HG03064 (cell line): ENCODE measurements around the gene DUSP23.

ENCODE experiments used
- ATAC-seq: cut with Tn5 transposase; IDR thresholded peaks from one replicate; pipeline ENCODE4 v1.9.1; 2021; ENCODE audit warnings: low read depth; ENCODE audit not compliant: unreplicated experiment

DUSP23 gene

DNA sequence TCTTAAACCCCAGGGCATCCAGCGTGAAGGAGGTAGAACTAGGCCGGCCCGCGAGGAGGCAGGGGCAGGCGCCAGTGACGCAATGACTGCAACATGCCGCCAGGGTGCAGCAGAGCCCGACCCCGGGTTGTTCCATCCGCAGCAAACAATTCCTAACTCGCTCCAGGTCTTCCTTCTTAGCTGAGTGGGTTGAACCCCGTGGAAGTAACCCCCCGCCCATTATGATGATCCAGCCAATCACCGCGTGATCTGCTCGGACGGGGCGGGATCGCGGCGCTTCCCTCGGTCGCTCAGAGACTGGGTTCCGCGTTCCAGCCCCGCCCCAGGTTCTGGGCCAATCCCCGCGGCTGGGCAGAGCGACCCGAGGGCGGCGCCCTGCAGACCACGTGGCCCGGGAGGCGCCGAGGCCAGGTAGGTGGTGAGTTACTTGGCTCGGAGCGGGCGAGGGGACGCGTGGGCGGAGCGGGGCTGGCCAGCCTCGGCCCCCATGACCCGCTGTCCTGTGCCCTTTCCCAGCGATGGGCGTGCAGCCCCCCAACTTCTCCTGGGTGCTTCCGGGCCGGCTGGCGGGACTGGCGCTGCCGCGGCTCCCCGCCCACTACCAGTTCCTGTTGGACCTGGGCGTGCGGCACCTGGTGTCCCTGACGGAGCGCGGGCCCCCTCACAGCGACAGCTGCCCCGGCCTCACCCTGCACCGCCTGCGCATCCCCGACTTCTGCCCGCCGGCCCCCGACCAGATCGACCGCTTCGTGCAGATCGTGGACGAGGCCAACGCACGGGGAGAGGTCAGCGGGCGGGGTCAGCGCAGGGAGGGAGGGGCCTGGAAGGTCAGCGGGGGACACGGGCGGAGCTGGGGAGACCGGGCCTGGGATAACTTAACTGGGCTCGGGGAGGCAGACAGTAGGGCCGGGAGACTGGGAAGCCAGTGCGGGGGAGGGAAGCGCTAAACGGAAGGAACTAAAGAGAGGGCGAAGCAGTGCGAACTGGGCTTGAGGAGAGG is at the start of gene DUSP23:
Gene DUSP23, plus strand, starts transcription at position 380 of the 1,000 bp plus-strand sequence. Its CDS starts 139 bp downstream, at position 519.
- ATAC-seq: peak; percentile 98

GRCh38 chr1:159737238-159737916 is 43.4 kb upstream of the DUSP23 start:
- no peak for ATAC-seq

DNA sequence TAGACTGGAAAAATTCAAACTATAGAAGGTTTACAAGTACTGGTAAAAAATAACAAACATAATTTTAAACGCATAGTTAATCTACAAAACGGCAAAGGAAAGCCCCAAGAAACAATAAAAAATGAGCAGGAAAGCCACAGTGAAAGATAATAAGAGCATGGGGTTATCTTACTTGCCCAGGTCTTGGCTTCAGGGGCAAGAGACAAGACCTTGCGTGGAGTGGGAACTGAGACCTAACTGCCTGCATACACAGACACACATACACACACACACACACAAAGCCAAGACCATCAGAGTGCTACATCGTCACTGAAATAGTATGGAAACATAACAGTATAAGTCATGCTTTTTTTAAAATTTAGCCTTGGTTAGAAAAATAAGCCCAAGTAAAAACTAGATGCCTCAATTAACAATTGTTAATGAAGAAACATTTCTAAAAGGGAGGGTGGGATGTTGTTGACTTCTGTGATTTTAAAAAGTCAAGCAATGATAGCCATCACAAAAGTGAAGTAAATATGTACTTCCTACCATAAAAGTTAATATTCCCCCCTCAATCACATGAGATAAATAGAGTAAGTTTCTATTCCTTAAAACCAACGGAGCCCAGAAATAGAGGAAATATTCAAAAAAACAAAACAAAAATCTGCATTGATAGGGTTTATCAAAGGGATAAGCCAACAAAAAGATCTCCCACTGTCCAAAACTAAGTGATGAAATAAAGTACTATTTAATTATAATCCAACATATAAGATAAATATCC is 36.9 kb upstream of the DUSP23 start:
- ATAC-seq: no peak

- no peak for ATAC-seq
These were observed 34.1 kb upstream of the DUSP23 start for GRCh38 chr1:159746666-159747065.

DNA sequence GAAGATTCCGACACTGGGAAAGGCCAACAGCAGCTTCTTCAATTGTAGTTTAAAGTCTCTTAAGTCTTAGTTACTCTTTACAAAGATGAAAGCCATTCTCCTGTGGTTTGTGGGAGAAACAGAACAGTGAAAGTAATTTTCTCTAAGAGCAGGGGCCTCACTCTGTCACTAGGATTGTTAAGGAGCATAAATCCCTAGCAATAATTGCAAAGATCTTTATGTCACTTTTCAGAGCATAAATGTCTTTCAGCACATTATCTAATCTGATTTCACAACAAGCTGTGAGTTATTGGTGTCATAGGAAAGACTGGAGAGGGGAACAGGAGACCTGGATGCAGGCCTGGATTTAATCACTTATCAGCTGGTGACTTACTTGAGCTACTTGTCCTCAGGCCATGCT is 32.4 kb upstream of the DUSP23 start:
- no peak for ATAC-seq

- ATAC-seq: no peak
These were observed 31.1 kb upstream of the DUSP23 start for GRCh38 chr1:159749630-159750029.

GRCh38 chr1:159750621-159751020 is 30.1 kb upstream of the DUSP23 start:
- no peak for ATAC-seq

- no peak for ATAC-seq
These were observed 29.7 kb upstream of the DUSP23 start for GRCh38 chr1:159751031-159751430.

GRCh38 chr1:159752135-159752580 is 28.6 kb upstream of the DUSP23 start:
- no peak for ATAC-seq

GRCh38 chr1:159753386-159753785 is 27.4 kb upstream of the DUSP23 start:
- ATAC-seq: no peak

- ATAC-seq: no peak
These were observed 25.2 kb upstream of the DUSP23 start for GRCh38 chr1:159755451-159756007.

DNA sequence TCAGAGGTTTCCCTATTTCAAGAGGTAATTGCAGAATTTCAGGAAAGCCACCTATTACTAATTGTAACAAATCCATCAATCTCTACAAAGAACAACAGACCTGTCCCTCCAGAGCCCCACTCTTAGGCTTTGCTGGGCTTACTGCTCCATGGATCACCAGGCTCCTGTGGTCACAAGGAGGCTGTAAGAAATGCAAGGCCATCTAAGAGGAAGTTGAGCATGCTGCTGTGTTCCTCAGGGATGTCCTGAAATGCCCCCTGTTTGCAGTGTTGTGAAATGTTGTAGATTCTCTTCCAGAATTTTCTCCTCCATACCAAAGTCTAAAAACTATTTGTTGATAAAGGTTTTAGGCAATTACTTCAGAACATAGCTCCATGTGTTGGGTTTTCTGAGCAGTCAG is 24.4 kb upstream of the DUSP23 start:
- ATAC-seq: no peak

DNA sequence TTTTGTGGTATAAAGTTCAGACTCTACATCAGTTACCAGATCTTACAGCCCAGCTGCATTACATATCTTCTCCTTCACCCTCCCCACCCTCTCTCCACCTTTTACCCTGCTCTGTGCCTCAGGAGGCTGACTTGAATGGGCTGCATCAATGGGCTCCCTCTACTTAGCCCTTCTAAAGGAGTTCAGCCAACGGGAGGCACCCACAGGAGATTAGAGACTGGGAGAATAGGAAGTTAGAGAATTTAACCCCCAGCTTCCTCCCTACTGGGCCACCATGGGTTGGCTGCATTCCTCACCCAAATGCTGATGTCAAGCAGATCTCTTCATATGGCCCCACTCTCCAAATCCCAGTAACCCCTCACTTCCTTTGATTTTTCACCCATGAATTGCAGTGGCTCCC is 17.1 kb upstream of the DUSP23 start:
- ATAC-seq: no peak

DNA sequence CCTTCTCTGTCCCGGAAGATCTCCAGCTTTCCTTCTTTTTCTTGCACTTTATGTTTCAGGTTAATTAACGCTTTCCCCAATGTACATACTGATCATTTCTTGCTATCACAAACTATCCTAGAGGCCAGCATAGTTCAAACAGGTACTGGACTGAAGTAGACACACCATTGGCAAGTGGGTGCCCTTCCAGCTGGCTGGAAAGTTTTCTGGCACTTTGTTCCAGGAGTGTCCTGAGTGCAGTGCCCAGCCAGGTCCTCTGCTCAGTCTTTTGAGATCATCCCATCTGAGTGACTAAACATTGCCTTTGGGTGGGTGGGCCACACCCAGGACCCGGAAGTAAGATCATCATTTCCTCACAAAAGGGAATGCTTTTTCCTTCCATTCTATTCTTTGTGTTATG is 15.0 kb upstream of the DUSP23 start:
- ATAC-seq: no peak

- no peak for ATAC-seq
These were observed 9.5 kb upstream of the DUSP23 start for GRCh38 chr1:159771127-159771895.

DNA sequence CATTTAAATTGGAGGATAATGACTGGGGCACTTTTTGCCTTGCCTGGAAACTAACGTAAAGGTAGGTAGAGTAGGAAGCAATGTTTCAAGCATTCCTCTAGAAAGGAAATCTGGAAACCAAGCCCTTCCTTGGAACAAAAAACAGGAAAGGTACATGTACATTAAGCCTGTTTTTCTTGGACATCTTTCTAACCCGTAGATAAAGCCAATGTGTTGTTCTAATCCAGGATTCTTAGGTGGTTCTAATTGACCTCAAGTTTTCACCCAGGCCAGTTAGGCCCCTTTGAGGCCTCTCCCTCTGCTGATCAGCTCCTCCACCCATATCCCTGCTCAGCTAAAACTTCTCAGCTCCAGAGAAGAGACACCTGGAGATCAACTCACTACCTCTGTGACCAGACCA is 6.3 kb upstream of the DUSP23 start:
- no peak for ATAC-seq

GRCh38 chr1:159775716-159776115 is 5.0 kb upstream of the DUSP23 start:
- ATAC-seq: no peak

GRCh38 chr1:159778266-159778665 is 2.5 kb upstream of the DUSP23 start:
- ATAC-seq: no peak

DNA sequence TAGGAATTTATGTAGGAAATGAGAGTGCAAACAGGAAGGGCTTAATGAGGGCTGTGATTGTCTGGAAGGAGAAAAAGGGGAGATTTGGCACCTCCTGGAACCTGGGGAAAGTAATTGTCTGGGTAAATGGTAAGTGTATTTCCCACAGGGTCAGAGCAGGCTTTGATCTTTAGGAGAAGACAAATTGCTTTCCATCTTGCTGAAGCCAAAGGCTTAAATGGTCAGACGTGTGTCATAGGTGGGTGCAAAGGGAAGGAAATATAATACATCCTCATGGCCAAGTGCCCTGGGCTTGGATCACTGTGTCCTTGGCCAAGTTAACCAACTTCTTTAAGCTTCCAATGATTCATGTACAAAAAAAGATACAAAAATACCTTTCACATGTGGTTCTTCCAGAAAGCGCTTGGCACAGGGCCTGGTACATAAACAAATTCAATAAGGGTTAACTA is 1.3 kb upstream of the DUSP23 start:
- ATAC-seq: no peak

DNA sequence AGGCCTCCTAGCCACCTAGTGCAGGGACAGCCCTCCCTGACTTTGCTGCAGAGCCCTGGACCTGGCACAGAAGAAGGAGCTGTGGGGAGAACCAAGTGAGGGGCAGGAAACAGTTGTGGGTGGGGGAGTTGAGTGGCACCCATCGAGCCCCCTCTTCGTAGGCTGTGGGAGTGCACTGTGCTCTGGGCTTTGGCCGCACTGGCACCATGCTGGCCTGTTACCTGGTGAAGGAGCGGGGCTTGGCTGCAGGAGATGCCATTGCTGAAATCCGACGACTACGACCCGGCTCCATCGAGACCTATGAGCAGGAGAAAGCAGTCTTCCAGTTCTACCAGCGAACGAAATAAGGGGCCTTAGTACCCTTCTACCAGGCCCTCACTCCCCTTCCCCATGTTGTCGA is 1.2 kb downstream of the DUSP23 start:
- ATAC-seq: no peak
